Caco-2 (cell line): ENCODE measurements around the gene GALNTL6. TPM values are rescaled to one million over a fixed set of nuclear protein-coding genes. Genes with fewer than 3 reads are reported as not detected.

Source experiments
- BruUV-seq: library from RNA; stranded (reverse); fragments of 400-500 nt; replicated peaks from 2 replicates; lab custom pipeline; 2021; lab: Mats Ljungman, UMichigan
- CTCF ChIA-PET: fragments of 300-600 bp; sonication (Branson Sonifier 250); formaldehyde crosslinking; loops from one replicate; lab custom pipeline; 2022; ENCODE audit warnings: antibody characterized with exemption; lab: Charles Lee
- POLR2A ChIA-PET: fragments of 300-600 bp; sonication (Branson Sonifier 250); formaldehyde crosslinking; loops from one replicate; lab custom pipeline; 2022; ENCODE audit warnings: antibody characterized with exemption; lab: Charles Lee
- DNase-seq, 2 experiments: peaks; one replicate each; pipeline versions ENCODE4 v3.0.0 to v3.0.0-alpha.2; 2020 to 2022
- H3K27me3 ChIP-seq: replicated peaks from 2 replicates; pipeline ENCODE4 v1.6.0; 2011; ENCODE audit warnings: low read length; ENCODE audit not compliant: control insufficient read depth, insufficient read depth
- H3K36me3 ChIP-seq: 2 replicates; pipeline ENCODE4 v1.5.1; 2011; ENCODE audit warnings: low read length; ENCODE audit not compliant: control insufficient read depth, insufficient read depth
- H3K4me1 ChIP-seq: fragments of 250-450 bp; sonication (Bioruptor Pico); 2 replicates; pipeline ENCODE4 v1.5.1; 2020; ENCODE audit warnings: mild to moderate bottlenecking
- H3K4me3 ChIP-seq: 2 replicates; pipeline ENCODE4 v1.5.1; 2011; ENCODE audit warnings: low read depth, mild to moderate bottlenecking, control low read depth, low read length
- H3K9me3 ChIP-seq: fragments of 250-450 bp; sonication (Bioruptor Pico); 2 replicates; pipeline ENCODE4 v1.5.1; 2020; ENCODE audit warnings: mild to moderate bottlenecking, moderate library complexity
- H3K27ac Mint-ChIP-seq: one replicate; pipeline ENCODE4 v1.8.0; 2022; ENCODE audit warnings: mixed read lengths; ENCODE audit not compliant: unreplicated experiment
- H3K27me3 Mint-ChIP-seq: one replicate; pipeline ENCODE4 v1.8.0; 2022; ENCODE audit warnings: mixed read lengths; ENCODE audit not compliant: insufficient read depth, unreplicated experiment
- H3K36me3 Mint-ChIP-seq: one replicate; pipeline ENCODE4 v1.8.0; 2022; ENCODE audit warnings: mild to moderate bottlenecking, mixed read lengths; ENCODE audit not compliant: insufficient read depth, unreplicated experiment
- H3K4me1 Mint-ChIP-seq: one replicate; pipeline ENCODE4 v1.8.0; 2022; ENCODE audit warnings: low read depth, mixed read lengths; ENCODE audit not compliant: unreplicated experiment
- H3K4me3 Mint-ChIP-seq: one replicate; pipeline ENCODE4 v1.8.0; 2022; ENCODE audit warnings: mild to moderate bottlenecking, moderate library complexity, mixed read lengths; ENCODE audit not compliant: unreplicated experiment
- H3K9me3 Mint-ChIP-seq: one replicate; pipeline ENCODE4 v1.8.0; 2022; ENCODE audit warnings: mixed read lengths; ENCODE audit not compliant: unreplicated experiment
- CTCF ChIP-seq, 2 experiments: fragments of 200-600 bp in 1 of 2; IDR thresholded peaks; 1 replicate in 1 of 2; 2 replicates in 1 of 2; pipeline versions ENCODE4 v1.5.1 to v1.8.0; 2011 to 2022; ENCODE audit warnings: antibody characterized with exemption in 1 of 2, control low read depth in 1 of 2, inconsistent platforms in 1 of 2, low read depth in 1 of 2, low read length in 1 of 2, mild to moderate bottlenecking in 1 of 2, moderate library complexity in 1 of 2; ENCODE audit not compliant: insufficient read depth in 1 of 2, severe bottlenecking in 1 of 2, unreplicated experiment in 1 of 2
- intact Hi-C: fragments of 100-400 bp; cut with micrococcal nuclease; formaldehyde crosslinking; loops from one replicate; pipeline ENCODE4 v1.10.0; 2022; ENCODE audit not compliant: unreplicated experiment
- total RNA-seq: library from RNA; stranded (reverse); gene quantifications from 2 replicates; pipeline ENCODE4 v1.2.3, GENCODE V29; 2022

Gene GALNTL6
- total RNA-seq, 1 experiment from 2014 or later, result not detected

- Mint-ChIP-seq H3K27ac (no peak overlapping the region), H3K4me3 (no peak overlapping the region), H3K27me3 (peaks cover 15% of the 10 kb centered on the region), H3K4me1 (no peaks in the 10 kb centered on the region), H3K36me3 (no peaks in the 10 kb centered on the region), H3K9me3 (no peaks in the 10 kb centered on the region)
- H3K4me1 ChIP-seq, result no peaks in the 10 kb centered on the region
- POLR2A ChIA-PET, result no interaction called here
- peak; percentile 44 to 74 for DNase-seq
- H3K27me3 ChIP-seq, result 0 out of 2 replicates have a peak, but pooled peaks cover 1% of the 10 kb centered on the region
- no peak overlapping the region for H3K4me3 ChIP-seq
- TF ChIP-seq CTCF (IDR thresholded peaks at IDR 0.05; ENCODE audit: insufficient read depth in 1 of 2, low read depth in 1 of 2, low read length in 1 of 2, severe bottlenecking in 1 of 2, unreplicated experiment in 1 of 2), result peak; percentile 62 to 70
- H3K36me3 ChIP-seq, result no peaks in the 10 kb centered on the region
- BruUV-seq, result no TSS peak
- no peaks in the 10 kb centered on the region for H3K9me3 ChIP-seq
- CTCF ChIA-PET, result interaction anchor here (0.5 to 1.0 kb wide), 4 partner anchors 96 to 346 kb away, joined by 3 to 7 read pairs (median 4); partner anchors contain the start of gene SAP30
- intact Hi-C loops, result loop anchor here (1.0 to 2.0 kb wide), 4 partner anchors 146 to 276 kb away; no protein-coding TSS in a partner anchor
These were observed 1211.9 kb downstream of the GALNTL6 start for GRCh38 chr4:173025131-173025530.

DNA sequence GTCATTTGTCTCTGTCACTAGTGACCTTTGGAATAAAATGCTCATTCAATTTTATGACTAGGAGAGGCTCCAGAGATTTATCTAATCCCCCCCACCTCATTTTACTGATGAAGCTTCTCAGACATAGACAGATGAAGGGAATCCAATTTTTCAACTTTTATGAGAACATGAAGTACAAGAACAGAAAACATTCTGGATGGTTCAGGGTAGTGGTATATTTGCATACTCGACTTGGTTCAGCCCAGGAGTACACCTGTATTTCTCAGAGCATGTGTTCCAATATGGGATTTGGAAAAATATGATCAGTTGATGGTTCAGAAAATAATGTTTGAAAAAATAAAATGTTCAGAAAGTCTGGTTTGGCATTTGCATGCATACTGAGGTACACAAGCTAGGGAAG is 1224.0 kb downstream of the GALNTL6 start:
- H3K27me3 Mint-ChIP-seq, result peaks cover 4% of the 10 kb centered on the region
- BruUV-seq, result no TSS peak
- CTCF ChIA-PET, result interaction anchor here (0.6 kb wide), 1 partner anchor 98 kb away, joined by 3 read pairs; no protein-coding TSS in a partner anchor

DNA sequence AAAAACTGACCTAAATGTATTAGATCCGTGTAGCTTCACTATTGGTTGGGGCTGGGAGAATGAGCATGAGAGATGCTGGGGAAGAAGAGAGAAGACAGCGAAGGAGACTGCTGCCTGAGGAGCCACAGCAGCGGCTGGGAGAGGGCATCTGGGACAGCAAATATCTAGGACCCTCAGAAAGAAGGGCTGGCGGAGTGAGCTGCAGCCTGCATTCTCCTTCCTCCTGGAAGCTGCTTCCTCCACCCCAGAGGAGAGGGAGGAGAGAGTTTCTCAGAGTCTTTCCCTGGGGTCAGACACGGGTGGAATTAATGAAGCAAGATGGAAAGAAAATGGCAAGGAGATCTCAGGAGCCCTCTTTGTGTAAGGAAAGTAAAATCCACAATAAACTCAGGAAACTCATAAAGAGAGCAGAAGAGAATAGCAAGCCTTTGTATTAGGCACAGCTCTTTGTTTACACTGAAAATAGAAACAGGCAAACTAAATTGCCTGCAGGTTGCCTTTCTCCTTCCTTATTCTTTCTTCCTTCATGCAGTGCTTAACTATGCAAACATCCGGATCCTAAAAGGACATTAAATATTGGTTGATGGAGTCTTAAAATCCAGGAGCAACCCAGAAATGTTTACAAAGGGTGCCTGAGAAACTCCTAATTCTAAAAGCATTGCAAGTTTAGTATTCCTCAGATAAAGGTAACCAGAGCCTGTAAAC is 1225.1 kb downstream of the GALNTL6 start:
- ChIA-PET CTCF (no interaction called here), POLR2A (no interaction called here)
- no peak overlapping the region for H3K27ac Mint-ChIP-seq
- BruUV-seq, result no TSS peak
- Histone ChIP-seq H3K4me3 (no peak overlapping the region), H3K4me1 (no peaks in the 10 kb centered on the region), H3K36me3 (no peaks in the 10 kb centered on the region), H3K9me3 (no peaks in the 10 kb centered on the region), H3K27me3 (no peaks in the 10 kb centered on the region)
- H3K4me3 Mint-ChIP-seq, result no peak overlapping the region
- no peaks in the 10 kb centered on the region for H3K9me3 Mint-ChIP-seq
- no peak for DNase-seq
- H3K4me1 Mint-ChIP-seq, result peaks cover 6% of the 10 kb centered on the region
- intact Hi-C loops, result no loop called here
- no peaks in the 10 kb centered on the region for H3K36me3 Mint-ChIP-seq
- TF ChIP-seq CTCF (IDR thresholded peaks at IDR 0.05; ENCODE audit: insufficient read depth in 1 of 2, low read depth in 1 of 2, low read length in 1 of 2, severe bottlenecking in 1 of 2, unreplicated experiment in 1 of 2), result no peak
- peaks cover 4% of the 10 kb centered on the region for H3K27me3 Mint-ChIP-seq

More for the DNA sequence above, 1224.0 kb downstream of the GALNTL6 start:
- intact Hi-C loops, result no loop called here
- Histone ChIP-seq H3K4me1 (no peaks in the 10 kb centered on the region), H3K27me3 (no peaks in the 10 kb centered on the region), H3K9me3 (no peaks in the 10 kb centered on the region), H3K4me3 (no peak overlapping the region), H3K36me3 (no peaks in the 10 kb centered on the region)
- DNase-seq, result no peak
- POLR2A ChIA-PET, result no interaction called here
- no peak overlapping the region for H3K27ac Mint-ChIP-seq
- H3K36me3 Mint-ChIP-seq, result no peaks in the 10 kb centered on the region
- peaks cover 6% of the 10 kb centered on the region for H3K4me1 Mint-ChIP-seq
- no peak overlapping the region for H3K4me3 Mint-ChIP-seq
- H3K9me3 Mint-ChIP-seq, result no peaks in the 10 kb centered on the region
- no peak for TF ChIP-seq CTCF (IDR thresholded peaks at IDR 0.05; ENCODE audit: insufficient read depth in 1 of 2, low read depth in 1 of 2, low read length in 1 of 2, severe bottlenecking in 1 of 2, unreplicated experiment in 1 of 2)
